T-helper 1 cell (primary cell): ENCODE results near the gene KRTCAP2.
"Not testable (repeated sequence)": the region's sequence is repeated elsewhere in the genome, so short reads cannot be mapped to it uniquely, and the experiment has no call there.

ENCODE experiments used
- DNase-seq, 5 donors: peaks; one replicate each; pipeline ENCODE4 v3.0.0-alpha.2; 2012 to 2020

Gene KRTCAP2

DNA sequence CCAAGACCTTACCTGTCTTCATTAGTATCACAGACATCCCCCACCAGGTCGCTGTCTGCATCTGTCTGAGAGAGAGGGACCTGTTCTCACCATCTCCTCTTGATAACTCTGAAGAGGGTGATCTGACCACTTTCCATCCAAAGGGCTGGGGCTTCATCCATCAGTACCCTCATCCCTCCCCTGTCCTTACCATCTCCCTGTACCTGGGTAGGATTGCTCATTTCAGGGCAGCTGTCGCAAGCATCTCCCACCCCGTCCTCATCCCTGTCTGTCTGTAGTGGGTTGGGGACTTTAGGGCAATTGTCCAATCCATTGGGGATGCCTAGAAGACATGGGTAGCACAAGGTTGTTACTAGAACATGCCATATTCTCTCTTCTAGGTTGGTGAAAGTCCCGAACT, 26.7 kb upstream of the KRTCAP2 start:
- DNase-seq = no peak

DNA sequence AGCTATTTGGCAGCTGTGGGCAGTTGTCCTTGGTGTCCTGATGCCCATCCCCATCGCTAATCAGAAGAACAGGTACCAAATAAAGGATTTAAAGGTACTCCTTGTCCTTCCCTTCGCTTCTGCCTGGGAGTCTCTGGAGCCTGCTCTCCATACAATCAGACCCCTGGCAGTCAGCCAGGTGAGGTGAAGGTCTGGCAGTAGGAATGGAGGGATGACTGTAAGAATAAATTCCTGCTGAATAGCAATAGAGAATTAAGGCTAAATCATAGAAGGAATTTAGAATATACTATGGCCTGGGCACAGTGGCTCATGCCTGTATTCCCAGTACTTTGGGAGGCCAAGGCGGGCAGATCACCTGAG, 25.4 kb upstream of the KRTCAP2 start:
- no peak for DNase-seq

DNA sequence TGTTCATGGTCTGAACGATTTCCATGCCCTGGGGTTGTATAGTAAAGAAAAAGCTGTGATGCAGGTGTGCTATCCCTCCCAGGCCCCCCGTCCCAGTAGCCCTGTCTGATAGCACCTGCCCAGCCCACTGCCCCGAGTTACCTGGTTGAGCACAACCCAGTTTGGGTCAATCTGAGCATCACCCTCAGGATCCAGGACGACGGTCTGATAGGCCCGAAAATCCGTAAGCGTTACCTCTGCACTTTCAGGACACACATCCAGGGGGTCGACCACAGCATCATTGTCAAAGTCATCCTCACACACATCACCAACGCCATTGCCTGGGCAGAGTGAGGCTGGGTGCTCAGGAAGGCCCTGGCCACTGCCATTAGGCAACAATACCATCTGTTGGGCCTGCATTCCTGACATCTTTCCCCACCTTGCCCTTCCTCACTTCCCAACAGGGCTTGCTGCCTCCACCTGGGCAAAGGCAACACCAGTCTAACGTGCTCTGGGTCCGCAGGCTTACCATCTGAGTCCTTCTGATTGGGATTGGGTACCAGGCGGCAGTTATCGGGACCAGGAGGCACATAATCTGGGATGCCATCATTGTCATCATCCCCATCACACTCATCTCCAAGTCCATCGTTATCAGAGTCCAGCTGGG, 24.9 kb upstream of the KRTCAP2 start:
- DNase-seq = no peak

DNA sequence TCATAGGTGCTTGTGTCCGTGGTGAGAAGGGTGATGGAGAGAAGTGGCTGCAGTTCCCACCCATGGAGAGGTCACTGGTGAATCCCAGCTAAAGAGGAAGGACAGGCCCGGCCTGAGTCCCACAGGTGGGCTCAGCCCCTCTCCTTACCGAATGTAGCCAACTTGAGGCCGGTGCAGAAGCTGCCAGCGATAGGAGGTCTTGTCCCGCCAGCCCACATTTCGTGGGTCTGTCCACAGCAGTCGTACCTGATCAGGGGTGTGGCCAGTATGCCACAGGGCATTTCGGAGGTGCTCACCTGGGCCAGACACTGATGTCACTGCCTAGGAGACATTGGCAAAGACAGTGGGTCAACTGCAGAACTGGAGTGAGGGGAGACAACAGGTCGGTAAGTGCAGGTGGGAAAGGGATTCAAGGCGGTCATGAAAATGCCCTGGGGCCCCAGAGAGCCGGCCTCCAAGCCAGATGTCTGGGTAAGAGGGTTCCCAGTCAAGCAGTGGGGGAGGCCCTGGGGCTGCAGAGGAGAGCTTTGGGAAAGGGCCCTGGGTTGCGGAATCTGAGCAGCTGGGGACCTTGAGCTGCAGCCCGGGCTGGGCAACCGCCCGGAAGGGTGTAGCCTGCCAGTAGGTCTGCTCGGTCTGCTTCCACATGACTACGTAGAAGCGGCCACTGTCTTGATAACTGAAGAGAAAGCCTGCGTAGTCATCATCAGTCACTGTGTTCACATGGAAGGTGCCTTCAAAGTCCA, 24.0 kb upstream of the KRTCAP2 start:
- DNase-seq = no peak

DNA sequence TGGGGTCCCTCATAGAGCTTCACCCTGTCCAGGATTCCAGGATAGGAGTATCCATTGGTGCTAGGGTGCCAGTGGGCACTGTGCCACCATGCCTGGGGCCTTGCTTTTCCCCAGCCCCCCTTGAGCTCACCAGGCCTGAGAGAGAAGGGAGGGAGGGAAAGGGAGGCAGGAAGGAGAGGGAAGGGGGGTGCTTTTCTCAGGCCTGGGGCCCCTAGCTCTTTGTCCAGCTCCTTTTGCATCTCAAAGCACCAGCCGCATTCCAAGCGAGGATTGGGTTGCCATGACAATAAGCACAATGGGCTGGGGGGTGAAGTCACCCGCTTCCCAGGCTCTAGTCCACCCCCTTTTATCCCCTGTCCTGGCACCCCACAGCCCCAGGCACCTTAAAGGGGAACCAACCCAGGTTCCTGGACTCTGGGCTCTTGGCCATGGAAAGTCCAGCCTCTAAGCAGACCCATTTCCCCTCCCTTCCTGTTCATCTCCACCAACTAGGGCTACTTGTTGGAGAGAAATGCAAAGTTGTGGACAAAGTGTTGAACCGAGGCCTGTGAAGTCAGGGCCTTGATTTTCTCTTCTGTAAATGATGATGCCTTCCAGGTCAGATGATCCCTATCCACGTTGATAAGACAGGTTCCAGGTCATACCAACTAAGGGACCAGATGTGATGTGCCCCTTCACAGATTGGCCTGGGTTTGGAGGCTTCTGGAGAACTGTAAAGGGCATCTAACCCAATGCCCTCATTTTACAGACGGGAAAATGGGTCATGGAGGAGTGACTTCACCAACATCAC, 23.2 kb upstream of the KRTCAP2 start:
- no peak for DNase-seq

DNA sequence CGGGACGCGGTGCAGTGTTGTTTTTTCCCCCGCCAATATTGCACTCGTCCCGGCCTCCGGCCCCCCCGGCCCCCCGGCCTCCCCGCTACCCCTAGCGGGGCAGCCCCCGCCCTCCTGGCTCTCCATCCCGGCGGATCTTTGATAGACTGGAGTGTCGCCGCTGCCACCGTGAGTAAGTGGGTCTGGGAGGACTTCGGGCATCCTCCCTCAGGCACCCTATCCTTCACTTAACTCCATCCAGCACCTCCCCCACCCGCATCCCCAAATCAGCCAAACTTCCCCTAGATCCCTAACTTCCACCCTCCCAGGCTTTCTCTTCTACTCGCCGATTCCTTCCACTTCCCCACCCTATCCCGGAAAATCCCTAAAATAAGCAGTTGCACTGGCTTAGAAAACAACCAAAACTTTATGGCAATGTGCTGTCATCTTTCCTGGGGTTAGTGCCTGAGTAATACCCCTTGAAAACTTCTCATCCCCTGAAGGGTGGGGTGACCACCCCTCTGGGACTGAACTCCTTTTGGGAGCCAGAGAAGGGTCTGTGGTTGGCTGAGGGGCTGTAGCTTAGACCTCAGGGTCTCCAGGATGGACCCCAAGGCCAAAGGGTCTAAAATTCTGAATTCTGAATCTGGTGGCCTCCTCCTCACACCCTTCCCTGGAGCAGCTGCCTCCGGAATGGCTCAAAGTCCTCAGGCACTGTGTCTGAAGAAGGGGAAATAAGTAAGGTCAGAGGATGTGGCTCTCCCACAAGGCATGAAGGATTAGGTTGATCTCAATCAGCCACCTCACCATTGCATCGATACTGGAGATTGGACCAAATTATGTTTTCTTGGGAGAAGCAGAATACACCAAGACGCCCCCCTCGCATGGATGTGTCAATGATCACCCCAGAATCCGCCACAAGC, 22.3 kb upstream of the KRTCAP2 start:
- DNase-seq = no peak

DNA sequence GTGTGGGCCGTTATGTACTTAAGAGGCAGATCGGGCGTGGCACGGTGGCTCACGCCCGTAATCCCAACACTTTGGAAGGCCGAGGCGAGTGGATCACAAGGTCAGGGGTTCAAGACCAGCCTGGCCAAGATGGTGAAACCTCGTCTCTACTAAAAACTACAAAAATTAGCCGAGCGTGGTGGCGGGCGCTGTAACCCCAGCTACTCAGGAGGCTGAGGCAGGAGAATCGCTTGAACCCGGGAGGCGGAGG, 20.8 kb upstream of the KRTCAP2 start:
- DNase-seq = not testable (repeated sequence)

DNA sequence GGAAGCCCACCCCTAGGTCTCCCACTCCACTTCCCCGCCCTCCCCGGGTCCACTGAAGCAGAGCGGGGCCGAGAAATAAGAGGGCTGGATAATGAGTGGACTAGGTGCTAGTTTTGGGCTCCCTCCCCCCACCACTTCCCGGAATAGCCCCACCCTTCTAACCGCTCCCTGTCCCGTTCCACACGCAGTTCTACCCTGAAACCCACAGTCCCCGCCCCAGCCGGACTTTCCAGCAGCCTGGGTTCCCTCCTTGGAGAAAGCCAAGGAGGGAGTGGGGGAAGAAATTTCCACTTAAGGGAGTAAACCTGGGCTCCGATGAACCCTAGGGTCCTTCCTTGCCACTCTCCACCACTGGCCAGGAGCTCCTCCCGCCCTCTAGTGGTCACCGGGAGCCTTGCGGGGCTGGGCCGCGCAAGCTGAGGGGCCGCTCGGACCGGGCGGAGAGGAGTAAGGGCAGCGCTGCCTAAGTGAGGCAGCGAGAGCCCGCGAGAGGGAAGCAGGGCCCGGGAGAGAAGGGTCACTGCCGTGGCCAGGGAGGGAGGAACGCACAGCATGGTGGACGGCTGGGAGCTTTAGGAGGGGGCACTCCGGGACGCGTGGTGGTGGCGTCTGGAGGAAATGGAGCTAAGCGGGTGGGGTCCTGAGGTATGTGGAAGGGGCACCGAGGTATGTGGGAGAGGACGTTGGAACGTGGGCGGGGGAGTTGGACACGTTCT, 20.3 kb upstream of the KRTCAP2 start:
- peak; percentile 31 to 87 (median 51) for DNase-seq

DNA sequence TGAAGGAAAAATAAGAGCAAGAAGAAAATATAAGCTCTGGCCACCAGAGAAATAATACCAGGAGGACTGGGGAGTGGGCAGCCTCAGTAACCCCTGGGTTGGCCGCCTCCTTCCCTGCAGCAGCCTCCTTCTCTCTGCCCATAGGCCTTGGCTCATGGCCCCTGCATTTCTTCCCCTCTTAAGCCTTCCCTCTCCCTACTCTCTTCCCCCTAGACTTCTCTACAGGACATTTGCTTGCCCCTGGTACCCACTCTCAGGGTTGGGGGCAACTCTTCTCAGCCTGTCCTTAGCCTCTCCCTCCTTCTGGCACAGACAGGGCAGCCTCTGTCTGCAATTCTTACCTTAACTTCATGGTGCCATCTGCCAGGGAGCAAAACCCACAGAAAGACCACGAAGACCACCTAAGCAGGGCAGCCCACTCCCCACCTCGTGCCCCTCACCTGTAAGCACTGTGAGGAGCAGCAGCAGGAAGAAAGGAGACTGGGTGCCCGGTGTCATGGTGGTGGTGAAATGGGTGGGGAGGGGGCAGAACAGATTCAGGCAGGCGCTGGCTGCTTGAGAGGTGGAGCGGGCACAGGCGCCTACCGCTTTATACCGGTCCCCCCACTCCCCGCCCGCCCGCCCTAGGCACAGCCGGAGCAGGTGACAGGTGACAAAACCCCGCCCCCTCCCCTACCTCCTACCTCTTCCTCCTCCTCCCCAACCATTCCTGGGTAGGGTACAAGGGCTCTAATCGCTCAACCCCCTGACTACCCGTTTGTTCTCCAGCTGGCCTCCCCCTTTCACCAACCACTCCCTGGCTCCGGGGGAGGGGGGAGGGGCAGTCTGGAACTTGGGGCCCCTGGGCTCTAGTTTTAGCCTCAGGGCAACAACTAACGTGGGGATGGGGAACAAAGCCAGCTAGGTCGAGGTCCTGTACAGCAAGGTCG, 19.5 kb upstream of the KRTCAP2 start:
- peak in 2 of 5 donors; percentile 37 to 41 for DNase-seq

DNA sequence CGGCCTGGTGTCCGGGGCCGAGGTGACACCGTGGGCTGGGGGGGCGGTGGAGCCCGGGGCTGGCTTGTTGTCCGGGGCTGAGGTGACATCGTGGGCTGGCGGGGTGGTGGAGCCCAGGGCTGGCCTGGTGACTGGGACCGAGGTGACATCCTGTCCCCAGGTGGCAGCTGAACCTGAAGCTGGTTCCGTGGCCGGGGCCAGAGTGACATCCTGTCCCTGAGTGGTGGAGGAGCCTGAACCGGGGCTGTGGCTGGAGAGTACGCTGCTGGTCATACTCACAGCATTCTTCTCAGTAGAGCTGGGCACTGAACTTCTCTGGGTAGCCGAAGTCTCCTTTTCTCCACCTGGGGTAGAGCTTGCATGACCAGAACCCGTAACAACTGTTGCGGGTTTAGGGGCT, 18.8 kb upstream of the KRTCAP2 start:
- DNase-seq = no peak

DNA sequence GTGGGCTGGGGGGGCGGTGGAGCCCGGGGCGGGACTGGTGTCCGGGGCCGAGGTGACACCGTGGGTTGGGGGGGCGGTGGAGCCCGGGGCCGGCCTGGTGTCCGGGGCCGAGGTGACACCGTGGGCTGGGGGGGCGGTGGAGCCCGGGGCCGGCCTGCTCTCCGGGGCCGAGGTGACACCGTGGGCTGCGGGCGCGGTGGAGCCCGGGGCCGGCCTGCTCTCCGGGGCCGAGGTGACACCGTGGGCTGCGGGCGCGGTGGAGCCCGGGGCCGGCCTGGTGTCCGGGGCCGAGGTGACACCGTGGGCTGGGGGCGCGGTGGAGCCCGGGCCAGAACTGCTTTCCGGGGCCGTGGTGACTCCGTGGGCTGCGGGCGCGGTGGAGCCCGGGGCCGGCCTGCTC, 16.8 kb upstream of the KRTCAP2 start:
- DNase-seq = not testable (repeated sequence)

DNA sequence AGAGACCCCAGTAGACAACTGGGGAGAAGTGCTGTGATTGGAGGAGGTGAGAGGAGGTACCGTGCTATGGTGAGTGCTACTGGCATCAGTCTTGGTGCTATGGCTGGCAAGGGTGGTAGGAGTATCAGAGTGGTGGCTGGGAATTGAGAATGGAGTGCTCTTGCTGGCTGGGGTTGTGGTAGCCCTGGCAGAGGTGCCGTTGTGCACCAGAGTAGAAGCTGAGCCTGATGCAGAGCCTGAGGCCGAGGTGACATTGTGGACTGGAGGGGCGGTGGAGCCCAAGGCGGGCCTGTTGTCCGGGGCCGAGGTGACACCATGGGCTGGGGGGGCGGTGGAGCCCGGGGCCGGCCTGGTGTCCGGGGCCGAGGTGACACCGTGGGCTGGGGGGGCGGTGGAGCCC, 15.2 kb upstream of the KRTCAP2 start:
- no peak for DNase-seq

DNA sequence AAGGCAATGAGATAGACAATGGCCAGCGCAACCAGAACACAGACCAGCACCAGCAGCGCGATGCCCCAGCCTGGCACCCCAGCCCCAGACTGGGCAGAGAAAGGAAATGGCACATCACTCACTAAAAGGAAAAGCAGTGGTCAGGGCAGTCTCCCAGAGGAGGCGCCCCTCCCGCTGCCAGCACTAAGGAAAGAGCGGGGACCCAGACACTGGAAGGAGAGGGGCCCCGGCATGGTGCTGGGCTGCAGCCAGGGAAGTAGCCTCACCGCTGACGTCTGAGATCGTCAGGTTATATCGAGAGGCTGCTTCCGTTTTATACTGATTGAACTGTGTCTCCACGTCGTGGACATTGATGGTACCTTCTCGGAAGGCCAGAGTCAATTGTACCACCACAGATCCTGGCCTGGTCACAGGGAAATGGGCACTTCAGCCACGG, 14.4 kb upstream of the KRTCAP2 start:
- DNase-seq = no peak

DNA sequence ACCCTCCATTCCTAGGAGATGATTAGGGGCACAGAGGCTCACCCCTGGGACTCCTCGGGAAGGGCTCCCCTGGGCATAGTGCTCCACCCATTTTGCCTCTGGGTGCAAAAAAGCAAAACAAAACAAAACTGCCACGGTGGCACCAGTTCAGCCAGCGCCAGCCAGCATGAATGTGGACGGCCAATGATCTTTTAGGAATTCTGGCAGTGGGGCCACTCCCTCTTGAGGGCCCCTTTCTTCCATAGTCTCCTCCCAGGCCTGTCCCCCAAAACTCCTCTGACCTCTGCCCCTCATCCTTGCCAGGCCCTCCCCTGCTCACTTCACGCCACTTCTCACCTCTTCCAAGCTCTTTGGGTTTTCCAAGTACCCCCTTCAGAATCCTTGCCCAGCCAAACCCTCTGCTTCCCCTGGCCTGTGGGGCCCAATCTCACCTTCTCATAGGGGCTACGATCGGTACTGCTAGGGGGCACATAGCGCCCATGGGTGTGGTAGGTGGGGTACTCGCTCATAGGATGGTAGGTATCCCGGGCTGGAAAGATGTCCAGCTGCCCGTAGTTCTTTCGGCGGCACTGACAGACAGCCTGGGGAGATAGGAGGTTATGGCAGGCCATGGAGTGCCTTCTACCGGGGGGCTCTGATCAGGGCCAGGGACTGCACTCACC, 13.8 kb upstream of the KRTCAP2 start:
- no peak for DNase-seq

DNA sequence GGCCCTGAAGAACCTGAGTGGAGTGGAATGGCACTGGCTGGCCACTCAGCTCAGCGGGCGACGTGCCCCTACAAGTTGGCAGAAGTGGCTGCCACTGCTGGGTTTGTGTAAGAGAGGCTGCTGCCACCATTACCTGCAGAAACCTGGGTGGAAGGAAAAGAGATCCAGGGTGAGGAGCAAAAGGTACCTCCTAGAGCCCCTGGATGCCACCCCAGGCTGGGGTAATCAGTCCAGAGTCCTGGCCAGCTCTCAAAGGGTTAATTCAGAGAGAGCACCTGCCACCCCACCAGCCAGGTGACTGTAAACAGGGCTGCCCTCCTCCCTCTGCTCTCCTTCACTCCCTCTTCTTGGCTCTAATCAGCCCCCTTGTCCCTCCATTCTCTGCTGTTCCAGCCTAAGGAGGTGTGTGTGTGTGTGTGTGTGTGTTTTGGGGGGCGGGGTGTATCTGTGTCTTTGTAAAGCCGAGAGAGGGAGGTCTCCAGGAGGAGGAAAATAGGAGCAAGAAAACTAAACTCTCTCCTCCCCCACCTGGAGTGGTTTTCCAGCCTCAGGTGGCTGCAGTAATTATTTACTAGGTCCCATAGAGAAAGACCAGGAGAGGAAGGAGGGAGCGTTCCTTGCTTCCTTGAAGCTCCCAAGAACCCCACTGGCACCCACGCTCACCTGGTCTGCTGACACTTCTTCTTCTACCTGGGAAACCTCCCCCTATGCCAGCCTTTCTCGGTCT, 13.1 kb upstream of the KRTCAP2 start:
- DNase-seq = no peak

DNA sequence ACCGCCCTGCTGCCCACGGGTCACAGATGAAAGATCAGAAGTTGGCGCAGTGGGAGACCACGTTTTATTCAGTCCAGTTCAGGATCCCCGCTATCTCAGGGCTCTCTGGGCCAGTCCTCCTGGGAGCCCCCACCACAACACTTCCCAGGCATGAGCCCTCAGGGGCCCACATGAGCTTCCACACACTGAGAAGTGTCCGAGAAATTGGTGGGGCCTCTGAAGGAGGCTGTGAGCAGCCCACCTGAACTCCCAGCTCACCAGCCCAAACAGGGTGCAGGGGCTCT, 12.6 kb upstream of the KRTCAP2 start:
- DNase-seq = no peak

DNA sequence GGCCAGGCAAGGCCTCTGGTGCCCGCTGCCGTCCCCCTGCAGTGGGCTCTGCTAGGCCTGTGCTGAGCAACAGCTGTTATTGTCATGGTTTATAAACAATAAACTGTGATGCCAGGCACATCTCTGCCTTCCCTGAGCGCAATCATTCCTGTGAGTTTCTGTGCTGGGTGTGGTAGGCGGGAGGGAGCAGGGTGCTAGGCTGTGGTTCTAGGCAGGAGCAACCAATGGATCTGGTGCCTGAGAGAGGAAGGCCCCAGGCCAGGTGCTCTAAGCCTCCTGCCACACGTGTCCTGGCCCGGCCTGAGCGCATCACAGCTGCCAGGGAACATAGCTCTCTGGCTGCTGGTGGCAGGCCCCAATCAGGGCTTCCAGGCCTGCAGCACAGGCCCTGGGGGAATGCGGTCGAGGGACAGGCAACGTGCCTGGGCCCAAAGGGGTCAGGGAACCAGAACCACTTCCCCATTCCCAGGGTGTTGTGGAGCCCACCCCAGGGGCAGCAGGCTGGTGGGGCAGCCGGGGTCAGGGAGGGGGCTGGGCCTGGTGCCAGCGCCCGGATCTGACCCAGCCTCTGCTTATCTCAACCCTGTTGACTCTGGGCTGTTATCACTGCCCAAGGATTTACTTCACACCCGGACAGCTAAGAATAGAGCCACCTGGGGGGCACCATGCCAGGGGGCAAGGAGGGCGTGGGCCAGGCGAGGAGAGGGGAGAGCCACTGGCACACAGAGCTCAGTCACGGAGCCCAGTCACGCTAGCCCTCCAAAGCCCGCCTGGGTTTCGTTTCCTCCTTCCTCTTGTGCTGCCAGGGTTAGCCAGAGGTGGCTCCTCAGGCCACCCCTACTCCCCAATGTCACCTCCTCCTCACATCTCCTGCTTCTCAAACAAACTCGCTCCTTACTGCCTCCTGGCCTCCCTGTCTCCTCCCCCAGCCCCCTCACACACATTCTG, 12.0 kb upstream of the KRTCAP2 start:
- DNase-seq = no peak

DNA sequence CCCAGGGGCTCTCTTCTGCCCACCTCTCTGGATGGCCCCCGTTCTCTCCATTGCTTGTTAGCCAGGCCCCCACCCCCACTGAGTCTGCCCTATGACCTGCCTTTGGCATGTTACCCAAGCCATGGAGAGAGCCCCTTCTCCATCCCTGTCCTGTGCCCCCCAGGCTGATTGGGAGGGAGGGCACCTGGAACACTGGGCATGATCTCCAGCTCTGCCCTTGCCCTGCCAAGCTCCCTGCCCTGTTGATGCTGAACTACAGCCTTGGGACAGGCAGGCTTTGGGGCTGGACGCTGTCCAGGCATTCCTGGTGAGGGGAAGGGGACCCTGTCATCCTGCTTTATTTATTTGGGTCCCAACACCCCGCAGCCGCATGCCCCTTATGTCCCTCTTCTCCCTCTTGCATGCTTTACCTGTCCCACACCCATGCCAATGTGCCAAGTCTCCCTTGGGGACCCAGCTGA, 11.3 kb upstream of the KRTCAP2 start:
- no peak for DNase-seq

DNA sequence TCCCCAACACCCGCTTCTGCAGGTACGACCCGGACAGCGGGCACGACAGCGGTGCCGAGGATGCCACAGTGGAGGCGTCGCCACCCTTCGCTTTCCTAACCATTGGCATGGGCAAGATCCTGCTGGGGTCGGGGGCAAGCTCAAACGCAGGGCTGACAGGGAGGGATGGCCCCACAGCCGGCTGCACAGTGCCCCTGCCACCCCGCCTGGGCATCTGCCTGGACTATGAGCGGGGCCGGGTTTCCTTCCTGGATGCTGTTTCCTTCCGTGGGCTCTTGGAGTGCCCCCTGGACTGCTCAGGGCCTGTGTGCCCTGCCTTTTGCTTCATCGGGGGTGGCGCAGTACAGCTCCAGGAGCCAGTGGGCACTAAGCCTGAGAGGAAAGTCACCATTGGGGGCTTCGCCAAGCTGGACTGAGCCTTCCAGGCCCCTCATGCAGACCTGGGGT, 10.7 kb upstream of the KRTCAP2 start:
- no peak for DNase-seq
